WTC11 (cell line): Measurements from ENCODE around the gene RHOT1. TPM values are rescaled to one million over a fixed set of nuclear protein-coding genes. Genes with fewer than 3 reads are reported as not detected.

ENCODE experiments used
- ATAC-seq: fragments of 200-7000 bp; cut with Tn5 transposase; 2 replicates; pipeline ENCODE4 v1.10.0; 2021; ENCODE audit warnings: mild to moderate bottlenecking, moderate library complexity
- CTCF ChIA-PET: fragments of 300-600 bp; sonication (Branson Sonifier 250); formaldehyde crosslinking; loops from one replicate; lab custom pipeline; 2021; ENCODE audit warnings: antibody characterized with exemption; lab: Charles Lee
- POLR2A ChIA-PET: fragments of 350-600 bp; sonication (Branson Sonifier 250); formaldehyde crosslinking; loops from one replicate; lab custom pipeline; 2021; ENCODE audit warnings: antibody characterized with exemption; lab: Charles Lee
- DNase-seq: peaks from one replicate; pipeline ENCODE4 v3.0.0; 2021; ENCODE audit warnings: low spot score
- H3K27ac Mint-ChIP-seq: 2 replicates; pipeline ENCODE4 v1.8.0; 2021; ENCODE audit warnings: mixed read lengths
- H3K27me3 Mint-ChIP-seq: 2 replicates; pipeline ENCODE4 v1.8.0; 2021; ENCODE audit warnings: low read depth, mild to moderate bottlenecking, moderate library complexity, mixed read lengths
- H3K36me3 Mint-ChIP-seq: 2 replicates; pipeline ENCODE4 v1.8.0; 2021; ENCODE audit warnings: mixed read lengths
- H3K4me1 Mint-ChIP-seq: 2 replicates; pipeline ENCODE4 v1.8.0; 2022; ENCODE audit warnings: mixed read lengths
- H3K4me3 Mint-ChIP-seq: 2 replicates; pipeline ENCODE4 v1.8.0; 2021; ENCODE audit warnings: mild to moderate bottlenecking, moderate library complexity, mixed read lengths
- H3K9me3 Mint-ChIP-seq: 2 replicates; pipeline ENCODE4 v1.8.0; 2021; ENCODE audit warnings: mixed read lengths
- ARID4B ChIP-seq: sonication (generic); formaldehyde crosslinking; IDR thresholded peaks from 2 replicates; pipeline ENCODE4 v1.8.0; 2023; ENCODE audit warnings: missing genetic modification reagents, mild to moderate bottlenecking, borderline replicate concordance
- CBFB ChIP-seq: sonication (generic); formaldehyde crosslinking; IDR thresholded peaks from 2 replicates; pipeline ENCODE4 v1.8.1; 2022; ENCODE audit warnings: mild to moderate bottlenecking, low read depth, missing genetic modification reagents
- FOXP1 ChIP-seq: sonication (generic); formaldehyde crosslinking; IDR thresholded peaks from 2 replicates; pipeline ENCODE4 v1.8.0; 2022; ENCODE audit warnings: missing genetic modification reagents, mild to moderate bottlenecking, moderate library complexity, borderline replicate concordance
- GRHL2 ChIP-seq: fragments of 250-450 bp; sonication (Bioruptor Pico); IDR thresholded peaks from 2 replicates; pipeline ENCODE4 v1.8.0; 2022; ENCODE audit warnings: mild to moderate bottlenecking, moderate library complexity; ENCODE audit not compliant: insufficient replicate concordance, severe bottlenecking
- HMGA2 ChIP-seq: fragments of 250-450 bp; sonication (Bioruptor Pico); IDR thresholded peaks from 2 replicates; pipeline ENCODE4 v1.4.0; 2021; ENCODE audit warnings: mild to moderate bottlenecking, moderate library complexity
- IRF1 ChIP-seq: sonication (generic); formaldehyde crosslinking; IDR thresholded peaks from 2 replicates; pipeline ENCODE4 v1.8.0; 2023; ENCODE audit warnings: missing genetic modification reagents
- IRF2 ChIP-seq: sonication (generic); formaldehyde crosslinking; IDR thresholded peaks from 2 replicates; pipeline ENCODE4 v1.8.0; 2022; ENCODE audit warnings: low read depth, missing genetic modification reagents, borderline replicate concordance
- MLX ChIP-seq: sonication (generic); formaldehyde crosslinking; IDR thresholded peaks from 2 replicates; pipeline ENCODE4 v1.8.1; 2023; ENCODE audit warnings: mild to moderate bottlenecking, missing genetic modification reagents, moderate library complexity
- NFYB ChIP-seq: sonication (generic); formaldehyde crosslinking; conservative IDR thresholded peaks from 2 replicates; pipeline ENCODE4 v1.8.0; 2022; ENCODE audit warnings: low read depth, missing genetic modification reagents
- NR3C1 ChIP-seq: sonication (generic); formaldehyde crosslinking; conservative IDR thresholded peaks from 2 replicates; pipeline ENCODE4 v1.8.1; 2023; ENCODE audit warnings: low read depth, mild to moderate bottlenecking, missing genetic modification reagents
- USF2 ChIP-seq: sonication (generic); formaldehyde crosslinking; IDR thresholded peaks from 2 replicates; pipeline ENCODE4 v1.8.1; 2023; ENCODE audit warnings: mild to moderate bottlenecking, missing genetic modification reagents, moderate library complexity
- ZNF263 ChIP-seq: sonication (generic); formaldehyde crosslinking; IDR thresholded peaks from 2 replicates; pipeline ENCODE4 v1.8.1; 2022; ENCODE audit warnings: low read depth, mild to moderate bottlenecking, moderate library complexity, missing genetic modification reagents
- ZNF396 ChIP-seq: fragments of 250-450 bp; sonication (Bioruptor Pico); IDR thresholded peaks from 2 replicates; pipeline ENCODE4 v1.8.0; 2021; ENCODE audit warnings: mild to moderate bottlenecking, moderate library complexity, borderline replicate concordance
- ZNF423 ChIP-seq: fragments of 250-450 bp; sonication (Bioruptor Pico); IDR thresholded peaks from 2 replicates; pipeline ENCODE4 v2.1.2; 2022; ENCODE audit warnings: mild to moderate bottlenecking, moderate library complexity
- total RNA-seq: library from RNA; stranded (reverse); gene quantifications from 3 replicates; pipeline ENCODE4 v1.2.3, GENCODE V29; 2021
- TF ChIP-seq, protein P1 (sequence below): sonication (generic); formaldehyde crosslinking; IDR thresholded peaks from 2 replicates; pipeline ENCODE4 v1.8.0; 2022; ENCODE audit warnings: mild to moderate bottlenecking, missing genetic modification reagents
- TF ChIP-seq, protein P2 (sequence below): fragments of 250-450 bp; sonication (Bioruptor Pico); IDR thresholded peaks from 2 replicates; pipeline ENCODE4 v1.9.0; 2021; ENCODE audit warnings: mild to moderate bottlenecking
- TF ChIP-seq, protein P3 (sequence below): sonication (generic); formaldehyde crosslinking; IDR thresholded peaks from 2 replicates; pipeline ENCODE4 v1.8.1; 2023; ENCODE audit warnings: mild to moderate bottlenecking, moderate library complexity, missing genetic modification reagents
- TF ChIP-seq, protein P4 (sequence below): fragments of 250-450 bp; sonication (Bioruptor Pico); IDR thresholded peaks from 2 replicates; pipeline ENCODE4 v1.8.0; 2021; ENCODE audit warnings: mild to moderate bottlenecking

Gene RHOT1
- total RNA-seq, 1 experiment from 2014 or later: 28.9 TPM

DNA sequence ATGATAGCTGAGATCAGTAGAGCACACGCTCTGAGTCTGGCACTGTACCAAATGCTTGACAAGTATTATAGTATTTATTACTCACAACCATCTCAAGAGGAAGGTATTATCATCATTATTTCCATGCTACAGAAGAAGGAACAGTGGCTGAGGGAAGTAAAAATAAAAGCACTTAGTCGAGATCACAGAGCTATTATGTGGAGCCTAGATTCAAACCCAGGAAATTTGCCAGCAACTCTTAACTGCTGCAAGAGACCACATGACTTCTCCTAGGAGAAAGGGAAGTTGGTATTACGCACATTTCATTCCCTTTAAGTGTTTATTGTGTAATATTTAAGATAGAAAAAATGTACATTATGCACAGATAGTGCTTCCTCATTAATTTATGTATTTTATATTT, 1.0 kb upstream of the RHOT1 start:
- Mint-ChIP-seq H3K4me1 (peaks cover 25% of the 10 kb centered on the region), H3K27me3 (no peaks in the 10 kb centered on the region; the same call in none of the 2 replicates), H3K4me3 (peak overlapping the region; percentile 81), H3K27ac (no peak overlapping the region), H3K36me3 (no peaks in the 10 kb centered on the region), H3K9me3 (no peaks in the 10 kb centered on the region)
- no peak for ATAC-seq
- TF ChIP-seq, protein P1, sequence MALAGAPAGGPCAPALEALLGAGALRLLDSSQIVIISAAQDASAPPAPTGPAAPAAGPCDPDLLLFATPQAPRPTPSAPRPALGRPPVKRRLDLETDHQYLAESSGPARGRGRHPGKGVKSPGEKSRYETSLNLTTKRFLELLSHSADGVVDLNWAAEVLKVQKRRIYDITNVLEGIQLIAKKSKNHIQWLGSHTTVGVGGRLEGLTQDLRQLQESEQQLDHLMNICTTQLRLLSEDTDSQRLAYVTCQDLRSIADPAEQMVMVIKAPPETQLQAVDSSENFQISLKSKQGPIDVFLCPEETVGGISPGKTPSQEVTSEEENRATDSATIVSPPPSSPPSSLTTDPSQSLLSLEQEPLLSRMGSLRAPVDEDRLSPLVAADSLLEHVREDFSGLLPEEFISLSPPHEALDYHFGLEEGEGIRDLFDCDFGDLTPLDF (CRISPR knock-in tag): no peak
- TF ChIP-seq USF2 (CRISPR knock-in tag) (no peak), NFYB (CRISPR knock-in tag) (no peak), ZNF396 (no peak), NR3C1 (no peak), IRF1 (CRISPR knock-in tag) (no peak), ZNF423 (CRISPR knock-in tag) (no peak), GRHL2 (CRISPR knock-in tag) (no peak), HMGA2 (no peak), MLX (CRISPR knock-in tag) (no peak), CBFB (CRISPR knock-in tag) (no peak), ZNF263 (CRISPR knock-in tag) (no peak)
- TF ChIP-seq, protein P2, sequence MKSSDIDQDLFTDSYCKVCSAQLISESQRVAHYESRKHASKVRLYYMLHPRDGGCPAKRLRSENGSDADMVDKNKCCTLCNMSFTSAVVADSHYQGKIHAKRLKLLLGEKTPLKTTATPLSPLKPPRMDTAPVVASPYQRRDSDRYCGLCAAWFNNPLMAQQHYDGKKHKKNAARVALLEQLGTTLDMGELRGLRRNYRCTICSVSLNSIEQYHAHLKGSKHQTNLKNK (CRISPR knock-in tag): no peak
- TF ChIP-seq, protein P3, sequence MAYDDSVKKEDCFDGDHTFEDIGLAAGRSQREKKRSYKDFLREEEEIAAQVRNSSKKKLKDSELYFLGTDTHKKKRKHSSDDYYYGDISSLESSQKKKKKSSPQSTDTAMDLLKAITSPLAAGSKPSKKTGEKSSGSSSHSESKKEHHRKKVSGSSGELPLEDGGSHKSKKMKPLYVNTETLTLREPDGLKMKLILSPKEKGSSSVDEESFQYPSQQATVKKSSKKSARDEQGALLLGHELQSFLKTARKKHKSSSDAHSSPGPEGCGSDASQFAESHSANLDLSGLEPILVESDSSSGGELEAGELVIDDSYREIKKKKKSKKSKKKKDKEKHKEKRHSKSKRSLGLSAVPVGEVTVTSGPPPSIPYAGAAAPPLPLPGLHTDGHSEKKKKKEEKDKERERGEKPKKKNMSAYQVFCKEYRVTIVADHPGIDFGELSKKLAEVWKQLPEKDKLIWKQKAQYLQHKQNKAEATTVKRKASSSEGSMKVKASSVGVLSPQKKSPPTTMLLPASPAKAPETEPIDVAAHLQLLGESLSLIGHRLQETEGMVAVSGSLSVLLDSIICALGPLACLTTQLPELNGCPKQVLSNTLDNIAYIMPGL: no peak
- TF ChIP-seq, protein P4, sequence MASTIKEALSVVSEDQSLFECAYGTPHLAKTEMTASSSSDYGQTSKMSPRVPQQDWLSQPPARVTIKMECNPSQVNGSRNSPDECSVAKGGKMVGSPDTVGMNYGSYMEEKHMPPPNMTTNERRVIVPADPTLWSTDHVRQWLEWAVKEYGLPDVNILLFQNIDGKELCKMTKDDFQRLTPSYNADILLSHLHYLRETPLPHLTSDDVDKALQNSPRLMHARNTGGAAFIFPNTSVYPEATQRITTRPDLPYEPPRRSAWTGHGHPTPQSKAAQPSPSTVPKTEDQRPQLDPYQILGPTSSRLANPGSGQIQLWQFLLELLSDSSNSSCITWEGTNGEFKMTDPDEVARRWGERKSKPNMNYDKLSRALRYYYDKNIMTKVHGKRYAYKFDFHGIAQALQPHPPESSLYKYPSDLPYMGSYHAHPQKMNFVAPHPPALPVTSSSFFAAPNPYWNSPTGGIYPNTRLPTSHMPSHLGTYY (CRISPR knock-in tag): no peak
- ChIA-PET CTCF (interaction anchor here (0.8 to 8.6 kb wide), 3 partner anchors 16 to 135 kb away, joined by 3 to 76 read pairs (median 3); partner anchors contain the start of gene LRRC37B), POLR2A (no interaction called here)
- DNase-seq: no peak

DNA sequence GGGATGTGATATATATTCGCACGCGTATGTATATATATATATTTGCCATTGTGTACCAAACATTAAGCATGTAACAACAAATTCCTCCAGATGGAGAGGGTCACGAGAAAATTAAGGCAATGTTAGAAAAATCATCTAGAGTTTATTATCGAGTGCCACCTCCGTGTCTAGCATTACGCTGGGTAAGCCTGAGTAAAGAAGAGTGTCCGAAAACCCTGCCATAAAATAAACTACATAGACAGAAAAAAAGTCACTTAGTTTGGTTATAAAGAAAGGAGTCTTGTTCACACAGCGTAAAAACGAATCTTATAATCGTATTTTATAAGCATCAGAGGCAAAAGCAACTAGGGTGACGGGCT, 644 bp upstream of the RHOT1 start:
- no peaks in the 10 kb centered on the region for H3K9me3 Mint-ChIP-seq
- TF ChIP-seq ZNF396 (no peak), ARID4B (CRISPR knock-in tag) (no peak), IRF2 (CRISPR knock-in tag) (no peak), FOXP1 (CRISPR knock-in tag) (no peak)
- TF ChIP-seq, protein P4 (CRISPR knock-in tag): no peak
- TF ChIP-seq, all 79 proteins: peak for 0
- ATAC-seq (no peak), DNase-seq (no peak)
- peaks cover 25% of the 10 kb centered on the region for H3K4me1 Mint-ChIP-seq
- H3K27me3 Mint-ChIP-seq: no peaks in the 10 kb centered on the region; the same call in none of the 2 replicates
- no peaks in the 10 kb centered on the region for H3K36me3 Mint-ChIP-seq
- H3K27ac Mint-ChIP-seq: peak overlapping the region; percentile 41; the same call in 1 of the 2 replicates
- CTCF ChIA-PET: interaction anchor here (0.8 to 8.6 kb wide), 7 partner anchors 15 to 302 kb away, joined by 3 to 76 read pairs (median 4); partner anchors contain the start of genes LRRC37B and PSMD11
- POLR2A ChIA-PET: interaction anchor here (0.6 kb wide), 1 partner anchor 261 kb away, joined by 3 read pairs; no protein-coding TSS in a partner anchor
- H3K4me3 Mint-ChIP-seq: peak overlapping the region; percentile 81
